Measurements from ENCODE around the gene RIMBP2. TPM values are rescaled to one million over a fixed set of nuclear protein-coding genes. Genes with fewer than 3 reads are reported as not detected.

Gene RIMBP2
- total RNA-seq, 2 experiments from 2014 or later = not detected

DNA sequence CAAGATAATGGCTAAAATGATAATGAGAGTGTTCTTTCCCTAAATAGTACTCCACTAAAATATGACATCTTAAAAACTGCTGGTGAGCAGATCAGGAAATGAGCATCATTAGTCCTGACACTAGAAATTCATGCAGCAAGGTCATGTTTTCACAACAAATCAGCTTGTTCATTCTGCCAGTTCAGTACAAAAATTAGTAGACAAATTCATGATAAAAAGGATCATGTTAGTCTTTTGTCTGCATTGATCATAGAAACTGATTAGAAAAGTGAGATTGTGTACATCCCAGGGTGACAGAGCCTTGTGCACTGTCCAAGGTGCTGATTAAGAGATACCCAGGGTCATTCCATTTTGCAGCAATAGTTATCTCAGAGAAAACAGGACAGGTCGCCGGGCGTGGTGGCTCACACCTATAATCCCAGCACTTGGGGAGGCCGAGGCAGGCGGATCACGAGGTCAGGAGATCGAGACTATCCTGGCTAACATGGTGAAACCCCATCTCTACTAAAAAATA, 163.6 kb downstream of the RIMBP2 start:
- CTCF ChIA-PET = no interaction called here
- H3K27me3 Mint-ChIP-seq = no peaks in the 10 kb centered on the region
- DNase-seq (no peak), ATAC-seq (no peak)
- H3K27ac Mint-ChIP-seq = no peak overlapping the region
- no peaks in the 10 kb centered on the region for H3K36me3 Mint-ChIP-seq
- H3K4me3 Mint-ChIP-seq = no peak overlapping the region
- peaks cover 8% of the 10 kb centered on the region for H3K9me3 Mint-ChIP-seq (ENCODE audit: low read depth)
- no peaks in the 10 kb centered on the region for H3K4me1 Mint-ChIP-seq

DNA sequence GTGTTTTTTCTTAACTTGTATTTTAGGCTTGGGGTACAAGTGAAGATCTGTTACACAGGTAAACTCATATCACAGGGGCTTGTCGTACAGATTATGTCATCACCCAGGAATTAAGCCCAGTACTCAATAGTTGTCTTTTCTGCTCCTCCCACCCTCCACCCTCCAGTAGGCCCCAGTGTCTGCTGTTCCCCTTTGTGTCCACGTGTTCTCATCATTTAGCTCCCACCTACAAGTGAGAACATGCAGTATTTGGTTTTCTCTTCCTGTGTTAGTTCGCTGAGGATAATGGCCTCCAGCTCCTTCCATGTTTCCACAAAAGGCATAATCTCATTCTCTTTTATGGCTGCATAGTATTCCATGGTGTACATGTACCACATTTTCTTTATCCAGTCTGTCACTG, 166.7 kb downstream of the RIMBP2 start:
- DNase-seq (no peak), ATAC-seq (no peak)
- H3K9me3 Mint-ChIP-seq (ENCODE audit: low read depth) = peaks cover 8% of the 10 kb centered on the region
- no peaks in the 10 kb centered on the region for H3K36me3 Mint-ChIP-seq
- no peak overlapping the region for H3K27ac Mint-ChIP-seq
- H3K4me3 Mint-ChIP-seq = no peak overlapping the region
- no peaks in the 10 kb centered on the region for H3K4me1 Mint-ChIP-seq
- no peaks in the 10 kb centered on the region for H3K27me3 Mint-ChIP-seq
- CTCF ChIA-PET = no interaction called here

- DNase-seq (no peak), ATAC-seq (no peak)
- Mint-ChIP-seq H3K36me3 (no peaks in the 10 kb centered on the region), H3K9me3 (ENCODE audit: low read depth) (peaks cover 8% of the 10 kb centered on the region), H3K27me3 (no peaks in the 10 kb centered on the region), H3K4me3 (no peak overlapping the region), H3K27ac (no peak overlapping the region), H3K4me1 (no peaks in the 10 kb centered on the region)
- CTCF ChIA-PET = no interaction called here
Measured at GRCh38 chr12:130547480-130548155, 168.5 kb downstream of the RIMBP2 start.

DNA sequence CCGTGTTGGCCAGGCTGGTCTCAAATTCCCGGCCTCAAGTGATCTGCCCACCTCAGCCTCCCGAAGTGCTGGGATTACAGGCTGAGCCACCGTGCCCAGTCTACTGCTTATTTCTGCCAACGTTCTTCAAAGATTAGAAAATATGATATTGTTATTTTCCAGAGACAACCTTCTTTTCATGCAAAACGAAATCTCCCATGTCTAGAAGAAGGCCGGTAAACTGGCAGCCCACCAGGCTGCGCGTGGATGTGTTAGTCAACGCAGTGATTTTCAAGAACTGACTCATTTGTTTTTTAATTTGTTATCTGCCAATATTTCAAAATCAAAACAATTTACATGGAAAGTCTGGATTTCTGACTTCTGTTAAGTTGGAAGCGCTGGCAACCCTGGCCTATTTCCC, 169.6 kb downstream of the RIMBP2 start:
- Mint-ChIP-seq H3K36me3 (no peaks in the 10 kb centered on the region), H3K27ac (no peak overlapping the region), H3K9me3 (ENCODE audit: low read depth) (peaks cover 2% of the 10 kb centered on the region), H3K27me3 (no peaks in the 10 kb centered on the region), H3K4me1 (no peaks in the 10 kb centered on the region), H3K4me3 (no peak overlapping the region)
- no peak for DNase-seq
- CTCF ChIA-PET = no interaction called here
- ATAC-seq = no peak

DNA sequence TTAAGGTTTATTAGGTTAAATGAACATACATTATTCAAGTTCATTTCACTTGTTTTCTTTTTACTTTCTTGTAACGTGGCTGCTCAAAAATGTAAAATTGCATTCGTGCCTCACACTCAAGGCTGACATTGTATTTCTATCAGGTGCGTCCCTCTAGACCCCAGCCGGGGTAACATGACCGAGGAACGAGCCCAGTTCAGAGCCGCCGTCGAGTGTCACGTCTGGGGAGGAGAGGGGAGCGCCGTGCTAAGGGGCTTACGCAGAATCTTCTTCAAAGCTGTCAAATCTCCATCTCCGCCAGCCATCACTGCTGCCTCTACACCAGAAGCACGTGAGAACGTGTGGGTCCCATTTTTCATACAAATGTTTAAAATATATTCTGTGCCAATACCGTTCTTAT, 170.6 kb downstream of the RIMBP2 start:
- CTCF ChIA-PET = no interaction called here
- Mint-ChIP-seq H3K9me3 (ENCODE audit: low read depth) (peaks cover under 1% of the 10 kb centered on the region), H3K27ac (no peak overlapping the region), H3K4me1 (no peaks in the 10 kb centered on the region), H3K4me3 (no peak overlapping the region), H3K27me3 (no peaks in the 10 kb centered on the region), H3K36me3 (no peaks in the 10 kb centered on the region)
- DNase-seq (no peak), ATAC-seq (no peak)

- Mint-ChIP-seq H3K9me3 (ENCODE audit: low read depth) (peaks cover 2% of the 10 kb centered on the region), H3K4me3 (no peak overlapping the region), H3K27me3 (no peaks in the 10 kb centered on the region), H3K27ac (no peak overlapping the region), H3K36me3 (no peaks in the 10 kb centered on the region), H3K4me1 (no peaks in the 10 kb centered on the region)
- DNase-seq (no peak), ATAC-seq (no peak)
- CTCF ChIA-PET = no interaction called here
Measured at GRCh38 chr12:130540376-130540775, 175.7 kb downstream of the RIMBP2 start.

GRCh38 chr12:130538343-130539095, 177.6 kb downstream of the RIMBP2 start:
- Mint-ChIP-seq H3K36me3 (no peaks in the 10 kb centered on the region), H3K27ac (no peak overlapping the region), H3K27me3 (no peaks in the 10 kb centered on the region), H3K4me1 (no peaks in the 10 kb centered on the region), H3K4me3 (no peak overlapping the region), H3K9me3 (ENCODE audit: low read depth) (peaks cover 2% of the 10 kb centered on the region)
- ATAC-seq = no peak
- DNase-seq = no peak
- CTCF ChIA-PET = no interaction called here

GRCh38 chr12:130537655-130538054, 178.4 kb downstream of the RIMBP2 start:
- H3K36me3 Mint-ChIP-seq = no peaks in the 10 kb centered on the region
- ATAC-seq (no peak), DNase-seq (no peak)
- no peak overlapping the region for H3K4me3 Mint-ChIP-seq
- peaks cover 2% of the 10 kb centered on the region for H3K9me3 Mint-ChIP-seq (ENCODE audit: low read depth)
- H3K27me3 Mint-ChIP-seq = no peaks in the 10 kb centered on the region
- H3K27ac Mint-ChIP-seq = no peak overlapping the region
- CTCF ChIA-PET = no interaction called here
- H3K4me1 Mint-ChIP-seq = no peaks in the 10 kb centered on the region

- Mint-ChIP-seq H3K9me3 (ENCODE audit: low read depth) (peaks cover 2% of the 10 kb centered on the region), H3K36me3 (no peaks in the 10 kb centered on the region), H3K4me1 (no peaks in the 10 kb centered on the region), H3K4me3 (no peak overlapping the region), H3K27ac (no peak overlapping the region), H3K27me3 (no peaks in the 10 kb centered on the region)
- CTCF ChIA-PET = no interaction called here
- ATAC-seq (no peak), DNase-seq (no peak)
Measured at GRCh38 chr12:130537051-130537450, 179.0 kb downstream of the RIMBP2 start.

GRCh38 chr12:130530429-130530828, 185.7 kb downstream of the RIMBP2 start:
- DNase-seq (no peak), ATAC-seq (no peak)
- Mint-ChIP-seq H3K36me3 (no peaks in the 10 kb centered on the region), H3K4me3 (no peak overlapping the region), H3K27me3 (no peaks in the 10 kb centered on the region), H3K27ac (no peak overlapping the region), H3K9me3 (ENCODE audit: low read depth) (no peaks in the 10 kb centered on the region), H3K4me1 (no peaks in the 10 kb centered on the region)
- CTCF ChIA-PET = no interaction called here

- CTCF ChIA-PET = no interaction called here
- Mint-ChIP-seq H3K9me3 (ENCODE audit: low read depth) (no peaks in the 10 kb centered on the region), H3K27ac (no peak overlapping the region), H3K36me3 (no peaks in the 10 kb centered on the region), H3K27me3 (no peaks in the 10 kb centered on the region), H3K4me3 (no peak overlapping the region), H3K4me1 (no peaks in the 10 kb centered on the region)
- DNase-seq (no peak), ATAC-seq (no peak)
Measured at GRCh38 chr12:130529781-130530180, 186.3 kb downstream of the RIMBP2 start.

DNA sequence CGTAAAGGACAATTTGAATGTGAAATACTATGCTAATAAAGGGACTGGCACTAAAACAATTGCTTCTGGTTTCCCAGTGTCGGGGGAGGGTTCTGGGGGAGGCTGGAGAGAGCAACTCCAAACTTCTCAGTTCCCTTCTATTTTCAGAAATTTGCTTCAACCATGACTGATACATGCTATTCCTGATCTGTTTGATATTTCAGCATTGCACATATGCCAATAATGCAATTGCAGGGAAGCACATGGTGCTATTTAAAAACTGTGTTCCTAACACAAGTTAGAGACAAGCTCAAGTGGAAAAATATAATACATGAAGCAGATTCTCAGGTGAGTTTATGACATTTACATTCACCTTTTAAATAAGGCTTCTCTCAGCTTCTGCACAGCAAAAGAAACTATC, 188.9 kb downstream of the RIMBP2 start:
- ATAC-seq (no peak), DNase-seq (no peak)
- H3K9me3 Mint-ChIP-seq (ENCODE audit: low read depth) = peaks cover 2% of the 10 kb centered on the region
- CTCF ChIA-PET = no interaction called here
- no peak overlapping the region for H3K4me3 Mint-ChIP-seq
- H3K27me3 Mint-ChIP-seq = no peaks in the 10 kb centered on the region
- H3K36me3 Mint-ChIP-seq = no peaks in the 10 kb centered on the region
- H3K27ac Mint-ChIP-seq = no peak overlapping the region
- H3K4me1 Mint-ChIP-seq = no peaks in the 10 kb centered on the region

GRCh38 chr12:130526813-130527212, 189.3 kb downstream of the RIMBP2 start:
- H3K36me3 Mint-ChIP-seq = no peaks in the 10 kb centered on the region
- no peaks in the 10 kb centered on the region for H3K27me3 Mint-ChIP-seq
- H3K4me1 Mint-ChIP-seq = no peaks in the 10 kb centered on the region
- DNase-seq (no peak), ATAC-seq (no peak)
- CTCF ChIA-PET = no interaction called here
- H3K4me3 Mint-ChIP-seq = no peak overlapping the region
- no peak overlapping the region for H3K27ac Mint-ChIP-seq
- H3K9me3 Mint-ChIP-seq (ENCODE audit: low read depth) = peaks cover 2% of the 10 kb centered on the region

- H3K27ac Mint-ChIP-seq = no peak overlapping the region
- H3K4me1 Mint-ChIP-seq = no peaks in the 10 kb centered on the region
- ATAC-seq = no peak
- no peak overlapping the region for H3K4me3 Mint-ChIP-seq
- H3K9me3 Mint-ChIP-seq (ENCODE audit: low read depth) = peaks cover 2% of the 10 kb centered on the region
- CTCF ChIA-PET = no interaction called here
- DNase-seq = no peak
- H3K36me3 Mint-ChIP-seq = no peaks in the 10 kb centered on the region
- H3K27me3 Mint-ChIP-seq = no peaks in the 10 kb centered on the region
Measured at GRCh38 chr12:130525384-130526172, 190.5 kb downstream of the RIMBP2 start.
